Upper lobe of right lung (tissue), 1 donor: ENCODE measurements around the gene KCNJ15. TPM values are rescaled to one million over a fixed set of nuclear protein-coding genes. Genes with fewer than 3 reads are reported as not detected.

Source experiments
- ATAC-seq: fragments of 200-7000 bp; cut with Tn5 transposase; one replicate; pipeline ENCODE4 v1.9.1; 2020; ENCODE audit warnings: mild to moderate bottlenecking, moderate library complexity
- DNase-seq: peaks from one replicate; pipeline ENCODE4 v3.0.0-alpha.2; 2020
- H3K27ac ChIP-seq: fragments of 200-600 bp; one replicate; pipeline ENCODE4 v1.8.0; 2022
- H3K27me3 ChIP-seq: fragments of 200-600 bp; one replicate; pipeline ENCODE4 v1.8.0; 2022; ENCODE audit warnings: mild to moderate bottlenecking
- H3K36me3 ChIP-seq: fragments of 200-600 bp; one replicate; pipeline ENCODE4 v1.8.0; 2022
- H3K4me1 ChIP-seq: fragments of 200-600 bp; one replicate; pipeline ENCODE4 v1.8.0; 2022
- H3K4me3 ChIP-seq: fragments of 200-600 bp; one replicate; pipeline ENCODE4 v1.8.0; 2022; ENCODE audit warnings: mild to moderate bottlenecking
- H3K9me3 ChIP-seq: fragments of 200-600 bp; one replicate; pipeline ENCODE4 v1.8.0; 2022
- intact Hi-C: fragments of 100-400 bp; cut with DNase I; formaldehyde crosslinking; loops from one replicate; pipeline ENCODE4 v1.11.0; 2022
- total RNA-seq: library from RNA; stranded (reverse); fragmentation: NEBNext Ultra II Directional; extraction: Animal tissue kit (Norgen Biotek cat#: 25700); gene quantifications from one replicate; pipeline ENCODE4 v1.2.1, GENCODE V29; 2021
- TF ChIP-seq, protein P1 (sequence below): fragments of 200-600 bp; IDR thresholded peaks from one replicate; pipeline ENCODE4 v1.8.0; 2022; ENCODE audit warnings: antibody characterized with exemption
- donor health status: DM: no; HTN: yes; CAD: no; lungs with severe emphysema.

KCNJ15 gene
- total RNA-seq, 1 donor from 2014 or later = 80.1 TPM

DNA sequence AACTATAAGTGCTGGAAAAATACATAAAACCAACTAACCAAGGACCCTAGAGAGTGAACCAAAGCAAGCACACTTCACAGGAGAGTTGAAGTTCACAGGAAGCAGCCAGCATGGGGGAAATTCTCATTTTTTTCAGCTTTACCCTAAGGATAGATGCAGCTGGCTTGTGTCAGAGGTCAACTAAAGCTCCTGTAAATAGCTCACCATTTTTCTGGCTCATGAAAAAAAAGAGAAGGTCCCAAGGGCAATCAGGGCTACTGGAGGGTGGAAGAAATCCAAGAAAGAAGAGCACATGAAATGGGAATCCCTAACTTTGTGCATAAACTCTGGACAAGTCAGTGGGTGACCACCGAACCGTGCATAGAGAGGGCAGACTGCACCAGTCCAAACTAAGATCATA lies 58.3 kb downstream of the KCNJ15 start:
- ATAC-seq (no peak), DNase-seq (no peak)
- intact Hi-C loops = no loop called here

GRCh38 chr21:38319781-38320180 lies 63.0 kb downstream of the KCNJ15 start:
- TF ChIP-seq, protein P1, sequence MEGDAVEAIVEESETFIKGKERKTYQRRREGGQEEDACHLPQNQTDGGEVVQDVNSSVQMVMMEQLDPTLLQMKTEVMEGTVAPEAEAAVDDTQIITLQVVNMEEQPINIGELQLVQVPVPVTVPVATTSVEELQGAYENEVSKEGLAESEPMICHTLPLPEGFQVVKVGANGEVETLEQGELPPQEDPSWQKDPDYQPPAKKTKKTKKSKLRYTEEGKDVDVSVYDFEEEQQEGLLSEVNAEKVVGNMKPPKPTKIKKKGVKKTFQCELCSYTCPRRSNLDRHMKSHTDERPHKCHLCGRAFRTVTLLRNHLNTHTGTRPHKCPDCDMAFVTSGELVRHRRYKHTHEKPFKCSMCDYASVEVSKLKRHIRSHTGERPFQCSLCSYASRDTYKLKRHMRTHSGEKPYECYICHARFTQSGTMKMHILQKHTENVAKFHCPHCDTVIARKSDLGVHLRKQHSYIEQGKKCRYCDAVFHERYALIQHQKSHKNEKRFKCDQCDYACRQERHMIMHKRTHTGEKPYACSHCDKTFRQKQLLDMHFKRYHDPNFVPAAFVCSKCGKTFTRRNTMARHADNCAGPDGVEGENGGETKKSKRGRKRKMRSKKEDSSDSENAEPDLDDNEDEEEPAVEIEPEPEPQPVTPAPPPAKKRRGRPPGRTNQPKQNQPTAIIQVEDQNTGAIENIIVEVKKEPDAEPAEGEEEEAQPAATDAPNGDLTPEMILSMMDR = no peak
- no peak overlapping the region for H3K27ac ChIP-seq
- no peaks in the 10 kb centered on the region for H3K36me3 ChIP-seq
- no peaks in the 10 kb centered on the region for H3K27me3 ChIP-seq
- intact Hi-C loops = no loop called here
- no peaks in the 10 kb centered on the region for H3K4me1 ChIP-seq
- ATAC-seq (no peak), DNase-seq (no peak)
- H3K9me3 ChIP-seq = no peaks in the 10 kb centered on the region
- no peak overlapping the region for H3K4me3 ChIP-seq

More for the DNA sequence above, 58.3 kb downstream of the KCNJ15 start:
- Histone ChIP-seq H3K36me3 (no peaks in the 10 kb centered on the region), H3K27ac (no peak overlapping the region), H3K27me3 (no peaks in the 10 kb centered on the region), H3K4me3 (no peak overlapping the region), H3K4me1 (peaks cover 12% of the 10 kb centered on the region), H3K9me3 (no peaks in the 10 kb centered on the region)
- TF ChIP-seq, protein P1 = no peak

DNA sequence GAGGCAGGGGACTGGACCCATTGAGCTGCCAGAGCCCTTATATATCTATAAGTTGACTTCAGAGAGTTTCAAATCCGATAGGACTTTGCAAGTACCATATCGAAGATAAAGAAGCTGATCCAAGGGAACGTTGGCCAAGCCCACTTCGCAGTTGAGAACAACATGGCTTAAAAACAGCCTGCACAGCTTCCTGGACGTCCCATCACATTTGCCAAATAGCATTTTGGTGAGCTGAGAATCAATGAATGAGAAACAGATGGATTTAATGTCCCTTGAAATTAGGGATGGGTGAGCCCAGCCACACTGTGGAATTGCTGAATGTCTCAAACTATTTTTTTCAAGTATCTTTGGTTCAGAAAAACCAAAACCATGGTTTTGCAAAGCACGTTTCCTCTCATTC lies 64.8 kb downstream of the KCNJ15 start:
- Histone ChIP-seq H3K4me3 (no peak overlapping the region), H3K27ac (no peak overlapping the region), H3K36me3 (no peaks in the 10 kb centered on the region), H3K27me3 (no peaks in the 10 kb centered on the region), H3K9me3 (no peaks in the 10 kb centered on the region), H3K4me1 (peaks cover 5% of the 10 kb centered on the region)
- no peak for ATAC-seq
- DNase-seq = no peak
- TF ChIP-seq, protein P1 = no peak
- intact Hi-C loops = no loop called here

GRCh38 chr21:38322311-38322950 lies 65.6 kb downstream of the KCNJ15 start:
- H3K4me1 ChIP-seq = peaks cover 10% of the 10 kb centered on the region
- TF ChIP-seq, protein P1 = no peak
- ATAC-seq = no peak
- H3K9me3 ChIP-seq = no peaks in the 10 kb centered on the region
- intact Hi-C loops = no loop called here
- H3K27me3 ChIP-seq = no peaks in the 10 kb centered on the region
- no peak overlapping the region for H3K27ac ChIP-seq
- H3K4me3 ChIP-seq = no peak overlapping the region
- no peak for DNase-seq
- H3K36me3 ChIP-seq = no peaks in the 10 kb centered on the region

DNA sequence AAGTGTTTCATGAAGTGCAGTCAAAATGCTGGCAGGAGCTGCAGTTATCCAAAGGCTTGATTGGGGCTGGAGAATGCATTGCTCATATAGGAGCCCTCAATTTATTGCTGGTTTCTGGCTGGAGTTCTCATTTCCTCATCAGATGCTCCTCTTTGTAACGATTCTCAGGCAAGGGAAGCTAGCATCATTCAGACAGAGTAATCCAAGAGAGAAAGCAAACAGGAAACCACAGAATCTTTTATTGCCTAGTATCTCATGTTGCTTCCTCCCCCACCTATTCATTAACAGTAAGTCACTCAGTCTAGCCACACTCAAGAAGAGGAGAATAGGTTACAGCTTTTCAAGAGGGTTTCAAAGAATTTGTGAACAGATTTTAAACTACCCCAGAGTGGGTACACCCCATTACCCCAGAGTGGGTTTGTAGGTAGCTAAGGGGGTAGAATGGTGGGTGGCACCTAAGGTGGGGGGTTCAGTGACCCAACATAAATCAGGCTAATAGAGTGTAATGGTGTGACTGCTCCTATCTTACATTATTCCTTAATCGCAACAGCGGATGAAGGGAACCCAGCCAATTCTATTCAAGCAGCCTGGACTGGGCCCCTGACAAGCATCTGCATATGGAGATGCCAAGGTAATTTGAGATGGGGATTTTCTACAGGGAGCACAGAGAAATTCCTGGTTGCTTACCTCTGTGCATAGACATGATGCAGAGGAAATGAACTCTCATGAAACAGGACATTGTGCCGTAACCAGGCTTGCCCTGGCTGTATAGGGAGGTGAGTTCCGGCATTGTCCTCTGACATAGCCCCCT lies 67.1 kb downstream of the KCNJ15 start:
- no peak for DNase-seq
- TF ChIP-seq, protein P1 = no peak
- H3K4me1 ChIP-seq = peaks cover 10% of the 10 kb centered on the region
- H3K9me3 ChIP-seq = no peaks in the 10 kb centered on the region
- no peak overlapping the region for H3K4me3 ChIP-seq
- H3K27me3 ChIP-seq = no peaks in the 10 kb centered on the region
- no peak overlapping the region for H3K27ac ChIP-seq
- H3K36me3 ChIP-seq = no peaks in the 10 kb centered on the region
- ATAC-seq = peak; percentile 8
- intact Hi-C loops = no loop called here
